ENCODE results near the gene METTL9. TPM values are rescaled to one million over a fixed set of nuclear protein-coding genes. Genes with fewer than 3 reads are reported as not detected.
"Not testable (repeated sequence)": the region's sequence is repeated elsewhere in the genome, so short reads cannot be mapped to it uniquely, and the experiment has no call there.

The METTL9 gene
- total RNA-seq, 2 donors from 2014 or later: 70.7 to 95.7 TPM

DNA sequence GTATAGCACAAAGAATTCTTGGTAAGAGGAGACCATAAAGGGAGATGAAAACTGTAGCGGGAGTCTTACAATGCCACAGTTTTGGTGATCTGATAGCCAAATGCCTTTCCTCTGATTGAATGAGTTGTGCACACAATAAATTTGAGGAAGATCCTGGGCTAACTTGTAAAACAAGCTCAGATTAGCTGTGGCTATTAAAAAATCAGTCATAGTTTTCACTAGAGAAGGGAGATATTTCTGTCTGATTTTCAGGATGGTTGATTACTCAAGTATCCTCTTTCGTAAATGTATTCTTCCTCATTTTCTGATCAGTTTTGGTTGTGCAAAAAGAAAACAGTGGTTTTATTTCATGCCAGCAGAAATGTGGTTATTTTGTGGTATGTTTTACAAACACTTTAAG is 9.1 kb upstream of the METTL9 start:
- no peaks in the 10 kb centered on the region for H3K36me3 Mint-ChIP-seq (ENCODE audit: low read depth)
- H3K4me3 Mint-ChIP-seq: no peak overlapping the region
- H3K27me3 Mint-ChIP-seq: no peaks in the 10 kb centered on the region
- H3K9me3 Mint-ChIP-seq: no peaks in the 10 kb centered on the region
- no peak for ATAC-seq (replicated peaks)
- no peaks in the 10 kb centered on the region for H3K4me1 Mint-ChIP-seq
- no peak overlapping the region for H3K27ac Mint-ChIP-seq

DNA sequence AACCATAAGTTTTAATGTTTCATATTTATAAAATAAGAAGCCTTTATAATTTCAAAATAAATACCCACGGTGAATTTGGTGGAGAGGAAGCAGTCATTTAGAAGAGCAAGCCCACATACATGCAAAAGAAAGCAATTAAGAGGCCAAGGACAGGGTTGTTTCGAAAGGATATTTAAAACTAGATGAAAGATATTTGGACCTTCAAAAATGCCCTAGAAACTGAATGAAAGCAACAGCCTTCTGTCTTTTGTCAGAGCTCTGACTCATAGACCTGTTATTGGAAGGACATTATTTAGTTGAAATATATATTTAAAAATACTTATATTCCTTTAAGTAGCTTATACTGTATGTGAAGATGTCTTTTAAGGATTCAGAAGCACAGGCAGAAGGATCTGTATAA is 8.6 kb upstream of the METTL9 start:
- H3K36me3 Mint-ChIP-seq (ENCODE audit: low read depth): no peaks in the 10 kb centered on the region
- H3K4me1 Mint-ChIP-seq: no peaks in the 10 kb centered on the region
- ATAC-seq (replicated peaks): no peak
- H3K4me3 Mint-ChIP-seq: no peak overlapping the region
- H3K9me3 Mint-ChIP-seq: no peaks in the 10 kb centered on the region
- no peak overlapping the region for H3K27ac Mint-ChIP-seq
- H3K27me3 Mint-ChIP-seq: no peaks in the 10 kb centered on the region

DNA sequence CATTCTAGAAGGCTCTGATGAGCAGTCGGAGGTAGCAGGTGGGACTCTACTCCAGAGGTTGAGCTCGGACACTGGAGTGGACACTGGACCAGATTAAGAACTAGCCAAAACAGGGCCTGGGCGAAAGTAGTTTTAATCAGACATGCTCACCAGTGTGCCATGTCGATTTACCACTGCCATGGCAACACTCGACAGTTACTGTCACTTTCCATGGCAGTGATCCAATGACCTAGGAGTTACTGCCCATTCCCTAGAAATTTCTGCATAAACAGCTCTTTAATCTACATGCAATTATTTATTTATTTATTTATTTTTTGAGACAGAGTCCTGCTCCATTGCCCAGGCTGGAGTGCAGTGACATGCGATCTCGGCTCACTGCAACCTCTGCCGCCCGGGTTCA is 7.2 kb upstream of the METTL9 start:
- H3K36me3 Mint-ChIP-seq (ENCODE audit: low read depth): no peaks in the 10 kb centered on the region
- no peak overlapping the region for H3K4me3 Mint-ChIP-seq
- no peaks in the 10 kb centered on the region for H3K4me1 Mint-ChIP-seq
- H3K27me3 Mint-ChIP-seq: no peaks in the 10 kb centered on the region
- H3K27ac Mint-ChIP-seq: no peak overlapping the region
- H3K9me3 Mint-ChIP-seq: no peaks in the 10 kb centered on the region
- ATAC-seq (replicated peaks): no peak

DNA sequence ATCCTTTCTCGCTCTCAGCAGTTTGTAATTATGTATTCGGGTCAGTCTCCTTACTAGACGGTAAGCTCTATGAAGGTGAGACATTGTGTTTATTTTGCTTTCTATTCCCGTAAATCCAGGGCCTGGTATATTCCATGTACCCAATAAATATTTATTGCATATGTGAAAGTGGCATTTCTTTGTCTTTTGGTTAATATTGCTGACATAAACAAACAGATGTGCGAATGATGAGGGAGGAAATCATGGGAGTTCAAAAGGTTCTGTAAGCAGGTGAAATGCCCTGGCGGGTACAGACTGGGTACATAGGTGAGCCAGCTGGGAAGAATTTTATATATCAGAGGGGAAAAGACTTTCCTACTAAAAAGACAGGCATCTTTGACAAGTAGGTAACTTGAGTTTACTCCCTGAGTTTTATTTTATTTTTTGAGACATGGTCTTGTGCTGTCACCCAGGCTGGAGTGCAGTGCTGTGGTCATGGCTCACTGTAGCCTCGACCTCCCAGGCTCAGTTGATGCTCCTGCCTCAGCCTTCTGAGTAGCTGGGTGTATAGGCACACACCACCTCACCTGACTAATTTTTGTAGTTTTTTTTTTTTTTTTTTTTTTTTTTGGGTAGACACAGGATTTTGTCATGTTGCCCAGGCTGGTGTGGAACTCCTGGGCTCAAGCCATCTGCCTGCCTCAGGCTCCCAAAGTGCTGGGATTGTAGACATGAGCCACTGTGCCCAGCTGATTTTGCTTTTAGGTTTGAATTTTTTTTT is 5.7 kb upstream of the METTL9 start:
- H3K4me3 Mint-ChIP-seq: no peak overlapping the region
- no peak overlapping the region for H3K27ac Mint-ChIP-seq
- no peaks in the 10 kb centered on the region for H3K9me3 Mint-ChIP-seq
- ATAC-seq (replicated peaks): no peak
- H3K36me3 Mint-ChIP-seq (ENCODE audit: low read depth): no peaks in the 10 kb centered on the region
- H3K27me3 Mint-ChIP-seq: no peaks in the 10 kb centered on the region
- H3K4me1 Mint-ChIP-seq: peaks cover 4% of the 10 kb centered on the region

DNA sequence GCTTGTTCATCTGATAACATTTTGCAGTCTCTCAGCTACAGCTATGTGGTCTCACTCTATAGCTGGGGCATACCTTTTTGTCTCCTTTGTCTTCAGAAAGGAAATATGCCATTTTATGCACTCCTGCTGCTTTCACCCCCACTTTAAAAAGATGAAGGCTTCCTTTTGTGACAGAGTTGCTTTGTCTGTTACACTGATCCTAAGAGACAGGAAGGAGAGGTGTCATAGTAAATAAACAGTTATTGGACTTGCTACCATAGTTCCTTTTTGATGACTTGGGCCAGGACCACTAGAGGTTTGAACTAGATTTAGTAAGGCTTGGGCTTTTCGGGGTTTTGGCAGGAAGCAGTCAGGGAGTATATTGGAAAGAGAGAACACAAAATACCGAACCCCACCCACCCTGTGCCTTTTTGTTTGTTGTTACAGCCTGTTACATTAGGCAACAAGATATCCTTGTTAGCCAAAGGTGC is 1.8 kb upstream of the METTL9 start:
- Mint-ChIP-seq H3K9me3 (no peaks in the 10 kb centered on the region), H3K27ac (peak overlapping the region; percentile 69), H3K36me3 (ENCODE audit: low read depth) (no peaks in the 10 kb centered on the region), H3K4me1 (peaks cover 26% of the 10 kb centered on the region), H3K4me3 (peak overlapping the region; percentile 91), H3K27me3 (no peaks in the 10 kb centered on the region)
- no peak for ATAC-seq (replicated peaks)

DNA sequence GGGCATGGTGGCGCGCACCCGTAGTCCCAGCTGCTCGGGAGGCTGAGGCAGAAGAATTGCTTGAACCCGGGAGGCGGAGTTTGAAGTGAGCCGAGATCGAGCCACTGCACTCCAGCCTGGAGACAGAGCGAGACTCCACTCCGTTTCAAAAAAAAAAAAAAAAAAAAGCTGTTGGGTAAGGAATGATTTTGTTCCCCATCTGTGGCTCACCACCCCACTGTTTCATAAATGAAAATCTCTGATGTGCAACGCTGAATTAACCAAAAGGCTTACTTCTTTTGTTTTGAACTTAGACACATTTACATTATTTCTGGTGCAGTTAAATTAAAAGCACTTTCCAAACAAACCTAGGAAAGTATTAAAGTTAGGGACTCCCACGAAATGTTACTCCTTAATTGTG is 1.2 kb upstream of the METTL9 start:
- H3K4me1 Mint-ChIP-seq: peaks cover 26% of the 10 kb centered on the region
- ATAC-seq (replicated peaks): no peak
- no peaks in the 10 kb centered on the region for H3K27me3 Mint-ChIP-seq
- H3K27ac Mint-ChIP-seq: peak overlapping the region; percentile 94
- no peaks in the 10 kb centered on the region for H3K9me3 Mint-ChIP-seq
- H3K36me3 Mint-ChIP-seq (ENCODE audit: low read depth): no peaks in the 10 kb centered on the region
- peak overlapping the region; percentile 91 for H3K4me3 Mint-ChIP-seq

DNA sequence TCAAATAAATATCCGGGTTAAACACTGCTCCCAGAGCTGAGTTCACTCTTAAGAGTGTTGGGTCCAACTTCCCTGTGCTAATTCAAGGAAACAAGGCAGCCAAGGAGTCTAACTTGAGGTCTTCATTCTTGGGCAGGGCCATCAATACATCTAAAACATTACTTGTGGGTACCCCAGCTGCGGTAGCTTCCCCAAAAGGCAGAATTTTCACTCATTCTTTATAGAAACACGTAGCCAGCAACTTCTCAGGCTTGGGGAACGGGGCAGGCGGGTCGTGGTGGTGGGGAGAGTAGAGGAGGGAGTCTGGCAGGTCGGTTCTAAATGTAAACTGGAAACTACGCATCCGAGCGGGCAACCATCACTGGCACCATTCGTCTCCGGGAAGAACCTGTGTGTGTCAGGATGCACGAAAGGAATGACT is 666 bp upstream of the METTL9 start:
- no peaks in the 10 kb centered on the region for H3K27me3 Mint-ChIP-seq
- H3K9me3 Mint-ChIP-seq: no peaks in the 10 kb centered on the region
- H3K27ac Mint-ChIP-seq: peak overlapping the region; percentile 94
- H3K36me3 Mint-ChIP-seq (ENCODE audit: low read depth): no peaks in the 10 kb centered on the region
- peaks cover 26% of the 10 kb centered on the region for H3K4me1 Mint-ChIP-seq
- H3K4me3 Mint-ChIP-seq: peak overlapping the region; percentile 91
- ATAC-seq (replicated peaks): peak; percentile 6

DNA sequence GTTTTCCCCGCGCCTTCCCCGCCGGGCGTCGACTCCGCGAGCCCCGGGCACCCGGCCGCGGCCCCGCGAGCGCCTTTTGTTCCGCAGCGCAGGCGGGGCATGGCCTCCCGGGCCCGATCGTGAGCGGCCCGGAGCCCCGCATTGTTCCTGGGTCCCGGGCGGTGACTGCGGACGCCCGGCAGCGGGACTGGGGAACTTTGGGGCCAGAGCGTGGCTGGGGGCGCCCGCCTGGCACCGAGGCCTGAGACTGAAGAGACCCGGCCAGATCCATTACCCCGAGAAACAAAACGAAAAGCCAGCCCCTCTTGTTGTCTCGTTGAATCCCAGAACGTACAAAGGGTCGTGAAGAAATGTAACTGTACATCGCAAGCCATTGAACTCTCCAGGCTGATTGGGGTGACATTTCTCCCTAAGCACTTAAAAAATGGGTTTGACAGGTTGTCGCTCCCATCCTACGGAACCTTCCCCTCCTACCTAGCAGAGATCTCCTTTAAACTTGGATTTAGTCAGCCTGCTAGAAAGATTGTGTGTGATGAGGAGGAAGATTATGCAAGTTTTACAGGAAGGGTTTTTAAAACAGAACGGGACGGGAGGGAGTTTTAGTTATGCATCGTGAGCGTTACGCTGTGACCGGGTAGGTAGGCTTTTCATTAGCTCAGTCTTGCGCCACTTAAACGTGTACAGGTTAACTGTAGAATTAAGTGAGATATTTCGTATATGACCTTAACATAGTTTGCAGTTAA is 825 bp downstream of the METTL9 start:
- Mint-ChIP-seq H3K27me3 (no peaks in the 10 kb centered on the region), H3K36me3 (ENCODE audit: low read depth) (no peaks in the 10 kb centered on the region), H3K4me1 (peaks cover 33% of the 10 kb centered on the region), H3K9me3 (no peaks in the 10 kb centered on the region), H3K27ac (peak overlapping the region; percentile 90), H3K4me3 (peak overlapping the region; percentile 97)
- peak; percentile 16 for ATAC-seq (replicated peaks)

DNA sequence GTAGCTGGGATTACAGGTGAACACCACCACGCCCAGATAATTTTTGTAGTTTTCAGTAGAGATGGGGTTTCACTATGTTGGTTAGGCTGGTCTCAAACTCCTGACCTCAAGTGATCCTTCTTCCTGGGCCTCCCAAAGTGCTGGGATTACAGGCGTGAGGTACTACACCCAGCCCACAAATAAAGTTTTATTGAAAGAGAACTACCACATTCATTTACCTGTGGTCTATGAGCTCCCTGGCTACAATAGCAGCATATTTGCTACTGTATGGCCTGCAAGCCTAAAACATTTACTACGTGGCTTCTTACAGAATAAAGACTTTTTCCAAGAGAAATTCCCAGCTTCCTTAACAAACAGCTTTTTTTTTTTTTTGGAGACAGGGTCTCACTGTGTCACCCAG is 3.4 kb downstream of the METTL9 start:
- Mint-ChIP-seq H3K9me3 (no peaks in the 10 kb centered on the region), H3K27ac (no peak overlapping the region), H3K27me3 (no peaks in the 10 kb centered on the region), H3K4me1 (peaks cover 33% of the 10 kb centered on the region), H3K4me3 (no peak overlapping the region), H3K36me3 (ENCODE audit: low read depth) (no peaks in the 10 kb centered on the region)
- ATAC-seq (replicated peaks): no peak

DNA sequence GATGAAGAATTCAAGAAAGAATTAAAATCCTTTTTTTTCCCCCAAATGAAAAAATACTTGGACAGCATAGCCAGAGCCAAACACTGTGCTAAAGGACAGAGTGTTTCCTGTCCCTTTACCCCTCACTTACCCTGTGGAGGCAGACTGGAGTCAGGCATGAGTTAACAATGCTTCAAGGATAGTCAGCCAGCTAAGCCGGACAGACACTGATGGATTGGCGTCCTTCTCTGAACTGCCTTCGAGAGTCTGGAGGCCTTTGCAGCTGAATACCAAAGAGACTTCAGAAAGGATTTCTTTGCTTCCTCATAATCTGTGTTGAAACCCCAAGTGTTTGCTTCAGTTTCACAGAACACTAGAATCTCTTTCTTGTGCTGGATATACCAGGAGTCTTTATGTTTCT is 4.6 kb downstream of the METTL9 start:
- no peak overlapping the region for H3K4me3 Mint-ChIP-seq
- no peak overlapping the region for H3K27ac Mint-ChIP-seq
- no peaks in the 10 kb centered on the region for H3K27me3 Mint-ChIP-seq
- ATAC-seq (replicated peaks): no peak
- H3K36me3 Mint-ChIP-seq (ENCODE audit: low read depth): no peaks in the 10 kb centered on the region
- H3K4me1 Mint-ChIP-seq: peaks cover 35% of the 10 kb centered on the region
- H3K9me3 Mint-ChIP-seq: no peaks in the 10 kb centered on the region

DNA sequence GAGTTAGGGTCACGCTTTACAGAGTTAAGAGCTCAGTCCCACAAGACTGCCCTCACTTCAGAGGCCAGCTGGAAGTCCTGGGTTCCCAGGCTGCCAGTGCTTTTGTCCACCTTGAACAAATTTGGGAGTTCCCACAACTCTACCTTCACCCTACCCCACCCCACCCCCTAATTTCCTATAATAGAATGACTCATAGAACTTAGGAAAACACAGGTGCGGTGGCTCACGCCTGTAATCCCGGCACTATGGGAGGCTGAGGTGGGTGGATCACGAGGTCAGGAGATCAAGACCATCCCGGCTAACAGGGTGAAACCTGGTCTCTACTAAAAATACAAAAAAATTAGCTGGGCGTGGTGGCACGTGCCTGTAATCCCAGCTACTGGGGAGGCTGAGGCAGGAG is 6.5 kb downstream of the METTL9 start:
- H3K27ac Mint-ChIP-seq; ATAC-seq (replicated peaks); H3K9me3 Mint-ChIP-seq; H3K27me3 Mint-ChIP-seq; H3K36me3 Mint-ChIP-seq (ENCODE audit: low read depth): not testable (repeated sequence)
- Mint-ChIP-seq H3K4me3 (peak overlapping the region; percentile 6), H3K4me1 (peaks cover 36% of the 10 kb centered on the region)

DNA sequence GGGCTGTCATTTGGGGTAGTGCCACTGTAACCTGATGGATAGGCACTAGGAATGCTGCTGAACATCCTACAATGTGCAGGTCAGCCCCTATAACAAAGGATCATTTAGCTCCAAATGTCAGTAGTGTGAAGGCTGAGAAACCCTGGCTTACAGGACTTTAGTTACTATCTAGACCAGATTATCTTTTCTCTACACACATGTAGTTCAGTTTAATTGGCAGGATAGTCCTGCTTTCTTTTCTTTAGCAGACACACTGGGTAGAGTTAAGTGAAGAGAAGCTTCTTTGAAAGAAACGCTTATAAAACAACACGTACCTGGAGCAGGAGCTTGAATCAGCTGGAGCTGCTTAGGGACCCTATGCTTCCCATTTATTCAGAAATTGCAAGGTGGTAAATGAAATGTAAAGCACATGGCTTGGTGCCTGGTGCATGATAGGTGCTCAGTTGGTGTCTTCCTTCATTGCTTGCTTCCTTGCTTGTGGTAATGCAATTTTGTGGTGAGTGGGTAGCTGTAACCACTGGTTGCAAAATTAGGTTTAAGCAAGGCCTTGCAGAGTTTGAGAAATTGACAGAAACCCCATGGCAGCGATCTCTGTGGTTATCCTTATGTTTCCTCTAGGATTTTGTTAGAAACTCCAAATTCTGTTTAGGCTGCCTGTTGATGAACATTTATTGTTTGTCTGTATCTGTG is 9.4 kb downstream of the METTL9 start:
- H3K9me3 Mint-ChIP-seq: no peaks in the 10 kb centered on the region
- H3K27ac Mint-ChIP-seq: peak overlapping the region; percentile 60
- H3K4me3 Mint-ChIP-seq: peak overlapping the region; percentile 32
- H3K4me1 Mint-ChIP-seq: peaks cover 38% of the 10 kb centered on the region
- ATAC-seq (replicated peaks): peak; percentile 62
- no peaks in the 10 kb centered on the region for H3K27me3 Mint-ChIP-seq
- H3K36me3 Mint-ChIP-seq (ENCODE audit: low read depth): peaks cover 13% of the 10 kb centered on the region

DNA sequence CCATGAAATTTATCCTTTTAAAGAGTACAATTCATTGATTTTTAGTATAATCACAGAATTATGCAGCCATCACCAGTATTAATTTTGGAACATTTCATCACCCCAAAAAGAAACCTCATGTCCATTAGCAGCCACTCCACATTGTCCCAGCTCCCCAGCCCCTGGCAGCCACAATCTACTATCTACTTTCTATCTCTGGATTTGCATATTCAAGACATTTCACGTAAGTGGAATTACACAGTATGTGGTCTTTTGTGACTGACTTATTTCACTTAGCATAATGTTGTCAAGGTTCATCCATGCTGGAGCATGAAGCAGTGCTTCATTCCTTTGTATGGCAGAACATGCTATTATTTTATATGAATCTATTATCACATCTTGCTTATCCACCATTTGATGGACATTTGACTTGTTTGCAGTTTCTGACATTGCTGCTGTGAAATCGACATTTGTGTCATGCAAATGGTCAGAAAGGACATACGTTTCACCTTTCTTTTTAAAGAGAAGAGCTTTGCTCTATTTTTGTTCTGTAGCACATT is 10.7 kb downstream of the METTL9 start:
- Mint-ChIP-seq H3K4me3 (no peak overlapping the region), H3K36me3 (ENCODE audit: low read depth) (peaks cover 26% of the 10 kb centered on the region), H3K27ac (no peak overlapping the region), H3K9me3 (no peaks in the 10 kb centered on the region), H3K27me3 (no peaks in the 10 kb centered on the region), H3K4me1 (peaks cover 31% of the 10 kb centered on the region)
- ATAC-seq (replicated peaks): no peak

DNA sequence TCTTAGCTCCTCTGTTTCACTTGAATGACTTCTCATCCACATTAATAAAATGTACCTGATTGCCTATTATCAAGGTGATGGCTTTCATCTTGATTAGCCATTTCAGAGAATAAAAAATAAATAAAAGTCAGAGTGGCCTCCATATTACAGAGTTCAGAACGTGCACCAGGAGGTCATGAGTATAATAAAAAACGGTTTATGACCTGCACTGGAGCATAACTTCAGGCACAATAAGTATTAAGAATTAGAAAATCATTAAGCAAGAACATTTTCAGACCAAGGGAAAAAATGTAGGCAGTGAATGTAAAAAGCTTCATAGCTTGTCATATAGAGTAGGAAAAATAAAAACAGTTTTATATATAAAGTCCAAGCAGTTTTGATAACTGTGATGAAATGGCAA is 11.4 kb downstream of the METTL9 start:
- ATAC-seq (replicated peaks): no peak
- Mint-ChIP-seq H3K4me1 (peaks cover 34% of the 10 kb centered on the region), H3K27ac (no peak overlapping the region)

More for the DNA sequence above, 11.4 kb downstream of the METTL9 start:
- Mint-ChIP-seq H3K4me3 (peak overlapping the region; percentile 63), H3K36me3 (ENCODE audit: low read depth) (peaks cover 32% of the 10 kb centered on the region), H3K27me3 (no peaks in the 10 kb centered on the region), H3K9me3 (no peaks in the 10 kb centered on the region)

Data from activated T-helper 17 cell treated with anti-CD3 and anti-CD28 coated beads, Interleukin-2, amount 50 U/mL, for 72 hours (primary cell).